ENCODE measurements around the gene NFKBIZ.
"Not testable (repeated sequence)": the region's sequence is repeated elsewhere in the genome, so short reads cannot be mapped to it uniquely, and the experiment has no call there.

NFKBIZ gene

GRCh38 chr3:101873619-101874018 is 24.3 kb downstream of the NFKBIZ start:
- no peak for TF ChIP-seq CTCF (IDR thresholded peaks at IDR 0.05; ENCODE audit: low read depth, low read length)
- DNase-seq, result no peak
- H3K4me3 ChIP-seq (ENCODE audit: low read depth, low read length), result no peak overlapping the region
- H3K27me3 ChIP-seq (ENCODE audit: insufficient read depth, low read depth, severe bottlenecking), result no peaks in the 10 kb centered on the region
- H3K27ac ChIP-seq, result no peak overlapping the region
- no peaks in the 10 kb centered on the region for H3K9me3 ChIP-seq (ENCODE audit: severe bottlenecking)
- no peaks in the 10 kb centered on the region for H3K36me3 ChIP-seq

GRCh38 chr3:101876142-101876541 is 26.8 kb downstream of the NFKBIZ start:
- H3K27me3 ChIP-seq (ENCODE audit: insufficient read depth, low read depth, severe bottlenecking), result no peaks in the 10 kb centered on the region
- TF ChIP-seq CTCF (IDR thresholded peaks at IDR 0.05; ENCODE audit: low read depth, low read length), result no peak
- H3K36me3 ChIP-seq, result no peaks in the 10 kb centered on the region
- no peaks in the 10 kb centered on the region for H3K9me3 ChIP-seq (ENCODE audit: severe bottlenecking)
- H3K27ac ChIP-seq, result no peak overlapping the region
- DNase-seq, result no peak
- H3K4me3 ChIP-seq (ENCODE audit: low read depth, low read length), result no peak overlapping the region

- Histone ChIP-seq H3K36me3 (no peaks in the 10 kb centered on the region), H3K27ac (no peak overlapping the region), H3K27me3 (ENCODE audit: insufficient read depth, low read depth, severe bottlenecking) (no peaks in the 10 kb centered on the region), H3K4me3 (ENCODE audit: low read depth, low read length) (no peak overlapping the region), H3K9me3 (ENCODE audit: severe bottlenecking) (no peaks in the 10 kb centered on the region)
- TF ChIP-seq CTCF (IDR thresholded peaks at IDR 0.05; ENCODE audit: low read depth, low read length), result no peak
- no peak for DNase-seq
Measured at GRCh38 chr3:101878589-101878988, 29.3 kb downstream of the NFKBIZ start.

GRCh38 chr3:101879102-101879501 is 29.8 kb downstream of the NFKBIZ start:
- no peak for TF ChIP-seq CTCF (IDR thresholded peaks at IDR 0.05; ENCODE audit: low read depth, low read length)
- H3K27ac ChIP-seq, result no peak overlapping the region
- H3K36me3 ChIP-seq, result no peaks in the 10 kb centered on the region
- no peaks in the 10 kb centered on the region for H3K9me3 ChIP-seq (ENCODE audit: severe bottlenecking)
- H3K27me3 ChIP-seq (ENCODE audit: insufficient read depth, low read depth, severe bottlenecking), result no peaks in the 10 kb centered on the region
- no peak overlapping the region for H3K4me3 ChIP-seq (ENCODE audit: low read depth, low read length)
- no peak for DNase-seq

GRCh38 chr3:101879623-101880284 is 30.4 kb downstream of the NFKBIZ start:
- no peak for DNase-seq
- Histone ChIP-seq H3K36me3 (no peaks in the 10 kb centered on the region), H3K4me3 (ENCODE audit: low read depth, low read length) (no peak overlapping the region), H3K27me3 (ENCODE audit: insufficient read depth, low read depth, severe bottlenecking) (no peaks in the 10 kb centered on the region), H3K9me3 (ENCODE audit: severe bottlenecking) (no peaks in the 10 kb centered on the region), H3K27ac (no peak overlapping the region)
- no peak for TF ChIP-seq CTCF (IDR thresholded peaks at IDR 0.05; ENCODE audit: low read depth, low read length)

- no peak for TF ChIP-seq CTCF (IDR thresholded peaks at IDR 0.05; ENCODE audit: low read depth, low read length)
- Histone ChIP-seq H3K9me3 (ENCODE audit: severe bottlenecking) (no peaks in the 10 kb centered on the region), H3K27me3 (ENCODE audit: insufficient read depth, low read depth, severe bottlenecking) (no peaks in the 10 kb centered on the region), H3K27ac (no peak overlapping the region), H3K36me3 (no peaks in the 10 kb centered on the region), H3K4me3 (ENCODE audit: low read depth, low read length) (no peak overlapping the region)
- DNase-seq, result no peak
Measured at GRCh38 chr3:101884776-101885175, 35.5 kb downstream of the NFKBIZ start.

- DNase-seq; H3K9me3 ChIP-seq (ENCODE audit: severe bottlenecking); H3K4me3 ChIP-seq (ENCODE audit: low read depth, low read length); H3K27ac ChIP-seq; H3K36me3 ChIP-seq; H3K27me3 ChIP-seq (ENCODE audit: insufficient read depth, low read depth, severe bottlenecking): not testable (repeated sequence)
Measured at GRCh38 chr3:101885584-101885983, 36.3 kb downstream of the NFKBIZ start.
